ENCODE results near the gene TSPAN18. TPM values are rescaled to one million over a fixed set of nuclear protein-coding genes. Genes with fewer than 3 reads are reported as not detected.

Gene TSPAN18
- total and polyA plus RNA-seq, 8 donors = 0.69 to 2.7 (median 1.5) TPM

DNA sequence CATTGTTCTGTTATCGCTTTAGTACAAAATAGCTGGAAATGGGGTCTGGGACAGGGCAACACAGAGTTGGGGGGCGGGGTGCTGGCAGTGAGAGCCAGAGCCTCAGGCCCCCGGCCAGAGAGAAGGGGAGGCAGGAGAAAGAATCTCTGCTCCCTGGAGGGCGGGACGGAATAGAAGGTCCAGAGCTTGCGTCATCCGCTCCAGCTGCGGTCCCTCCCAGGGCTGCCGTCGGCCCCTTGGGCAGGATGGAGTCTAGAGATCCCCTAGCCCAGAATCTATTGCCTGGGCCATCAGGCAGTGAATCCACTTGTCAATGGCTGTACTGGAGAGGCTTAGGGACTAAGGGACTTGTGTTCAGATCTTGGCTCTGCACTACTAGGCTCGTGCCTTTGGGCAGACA lies 218.9 kb downstream of the TSPAN18 start:
- intact Hi-C loops (cut with DNase I) = no loop called here
- Histone ChIP-seq H3K27me3 (no peaks in the 10 kb centered on the region), H3K4me1 (peaks cover 0 to 11% (median 0%) of the 10 kb centered on the region in 3 donors), H3K9me3 (no peaks in the 10 kb centered on the region), H3K36me3 (no peaks in the 10 kb centered on the region), H3K4me3 (no peak overlapping the region), H3K27ac (no peak overlapping the region)
- FAIRE-seq (no peak), ATAC-seq (no peak), DNase-seq (peak in 1 of 6 donors; percentile 60)
- TF ChIP-seq, protein P1, sequence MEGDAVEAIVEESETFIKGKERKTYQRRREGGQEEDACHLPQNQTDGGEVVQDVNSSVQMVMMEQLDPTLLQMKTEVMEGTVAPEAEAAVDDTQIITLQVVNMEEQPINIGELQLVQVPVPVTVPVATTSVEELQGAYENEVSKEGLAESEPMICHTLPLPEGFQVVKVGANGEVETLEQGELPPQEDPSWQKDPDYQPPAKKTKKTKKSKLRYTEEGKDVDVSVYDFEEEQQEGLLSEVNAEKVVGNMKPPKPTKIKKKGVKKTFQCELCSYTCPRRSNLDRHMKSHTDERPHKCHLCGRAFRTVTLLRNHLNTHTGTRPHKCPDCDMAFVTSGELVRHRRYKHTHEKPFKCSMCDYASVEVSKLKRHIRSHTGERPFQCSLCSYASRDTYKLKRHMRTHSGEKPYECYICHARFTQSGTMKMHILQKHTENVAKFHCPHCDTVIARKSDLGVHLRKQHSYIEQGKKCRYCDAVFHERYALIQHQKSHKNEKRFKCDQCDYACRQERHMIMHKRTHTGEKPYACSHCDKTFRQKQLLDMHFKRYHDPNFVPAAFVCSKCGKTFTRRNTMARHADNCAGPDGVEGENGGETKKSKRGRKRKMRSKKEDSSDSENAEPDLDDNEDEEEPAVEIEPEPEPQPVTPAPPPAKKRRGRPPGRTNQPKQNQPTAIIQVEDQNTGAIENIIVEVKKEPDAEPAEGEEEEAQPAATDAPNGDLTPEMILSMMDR (IDR thresholded peaks at IDR 0.05) = no peak
- WGBS, 2 donors = 73% methylated on average over 11 of the region's 11 CpGs

DNA sequence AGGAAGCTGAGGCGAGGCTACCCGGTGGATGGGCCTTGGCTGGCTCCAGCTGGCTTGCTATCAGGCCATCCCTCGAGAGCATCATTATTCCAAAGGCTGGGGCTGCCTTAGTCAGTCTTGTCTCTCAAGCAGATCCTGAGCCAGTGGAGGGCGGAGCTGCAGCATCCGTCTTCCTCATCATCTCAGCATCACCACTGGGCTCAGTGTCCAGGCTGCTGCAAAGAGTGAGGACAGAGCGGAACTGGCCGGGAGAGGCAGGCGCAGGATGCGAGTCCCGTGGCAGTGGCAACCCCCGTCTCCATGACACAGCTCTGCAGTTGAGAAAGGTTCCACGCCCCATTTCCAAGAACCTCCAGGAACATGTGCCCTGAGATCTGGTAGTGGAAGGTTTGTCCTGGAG lies 219.5 kb downstream of the TSPAN18 start:
- no peak overlapping the region for H3K27ac ChIP-seq
- no peak for ATAC-seq
- H3K9me3 ChIP-seq = no peaks in the 10 kb centered on the region
- TF ChIP-seq, protein P1 (IDR thresholded peaks at IDR 0.05) = no peak
- H3K36me3 ChIP-seq = no peaks in the 10 kb centered on the region
- intact Hi-C loops (cut with DNase I) = no loop called here
- H3K4me3 ChIP-seq = no peak overlapping the region
- WGBS, 2 donors = 84 to 86% methylated on average over 12 of the region's 12 CpGs
- no peaks in the 10 kb centered on the region for H3K27me3 ChIP-seq
- no peak for FAIRE-seq
- DNase-seq = peak in 1 of 6 donors; percentile 57
- H3K4me1 ChIP-seq = peaks cover 0 to 11% (median 0%) of the 10 kb centered on the region in 3 donors

DNA sequence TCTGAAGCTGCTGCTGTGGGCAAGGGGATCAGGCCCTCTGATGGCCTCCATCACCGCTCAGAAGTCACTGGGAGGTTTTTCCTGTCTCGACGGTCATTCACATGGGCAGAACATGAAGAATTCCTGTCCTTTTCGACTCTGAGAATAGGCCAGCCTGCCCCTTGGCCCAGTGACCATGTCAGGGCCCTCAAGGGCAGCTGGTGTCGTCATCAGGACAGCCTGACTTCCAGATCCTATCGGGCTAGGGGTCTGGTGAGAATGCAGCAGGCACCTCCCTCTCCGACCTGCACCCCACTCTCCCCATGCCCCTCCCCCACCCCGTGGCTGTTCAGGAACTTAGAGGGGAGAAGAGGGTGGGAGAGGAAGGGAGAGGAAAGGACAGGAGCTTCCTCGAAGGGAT lies 220.4 kb downstream of the TSPAN18 start:
- H3K4me3 ChIP-seq = no peak overlapping the region
- no peak for ATAC-seq
- no peaks in the 10 kb centered on the region for H3K36me3 ChIP-seq
- no peak overlapping the region for H3K27ac ChIP-seq
- no peak for FAIRE-seq
- H3K9me3 ChIP-seq = no peaks in the 10 kb centered on the region
- peaks cover 0 to 11% (median 0%) of the 10 kb centered on the region in 3 donors for H3K4me1 ChIP-seq
- TF ChIP-seq, protein P1 (IDR thresholded peaks at IDR 0.05) = no peak
- intact Hi-C loops (cut with DNase I) = no loop called here
- 39 to 47% methylated on average over 9 of the region's 9 CpGs for WGBS, 2 donors
- peak in 1 of 6 donors; percentile 50 for DNase-seq
- no peaks in the 10 kb centered on the region for H3K27me3 ChIP-seq

DNA sequence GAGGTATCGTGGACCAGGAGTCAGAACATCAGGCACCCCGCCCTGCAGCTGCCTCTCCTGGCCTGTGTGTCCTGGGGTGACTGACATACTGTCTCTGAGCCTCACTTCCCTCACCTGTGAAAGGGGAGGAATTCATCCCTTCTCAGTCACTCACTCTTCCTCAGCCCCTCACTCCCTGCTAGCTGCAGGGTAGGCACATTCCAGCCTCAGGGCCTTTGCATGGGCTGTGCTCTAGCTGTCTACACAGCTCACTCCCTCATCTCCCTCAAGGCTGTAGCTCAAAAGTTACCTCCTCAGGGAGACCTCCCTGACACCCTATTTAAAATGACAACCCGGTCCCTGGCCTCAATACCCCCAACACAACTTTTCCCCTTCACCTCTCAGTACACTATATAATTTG lies 221.4 kb downstream of the TSPAN18 start:
- Histone ChIP-seq H3K4me1 (peaks cover 0 to 6% (median 0%) of the 10 kb centered on the region in 3 donors), H3K27me3 (no peaks in the 10 kb centered on the region), H3K36me3 (no peaks in the 10 kb centered on the region), H3K27ac (no peak overlapping the region), H3K9me3 (no peaks in the 10 kb centered on the region), H3K4me3 (no peak overlapping the region)
- FAIRE-seq = no peak
- no peak for ATAC-seq
- 90 to 93% methylated on average over 3 of the region's 3 CpGs for WGBS, 2 donors
- no peak for DNase-seq
- intact Hi-C loops (cut with DNase I) = no loop called here
- TF ChIP-seq, protein P1 (IDR thresholded peaks at IDR 0.05) = no peak

DNA sequence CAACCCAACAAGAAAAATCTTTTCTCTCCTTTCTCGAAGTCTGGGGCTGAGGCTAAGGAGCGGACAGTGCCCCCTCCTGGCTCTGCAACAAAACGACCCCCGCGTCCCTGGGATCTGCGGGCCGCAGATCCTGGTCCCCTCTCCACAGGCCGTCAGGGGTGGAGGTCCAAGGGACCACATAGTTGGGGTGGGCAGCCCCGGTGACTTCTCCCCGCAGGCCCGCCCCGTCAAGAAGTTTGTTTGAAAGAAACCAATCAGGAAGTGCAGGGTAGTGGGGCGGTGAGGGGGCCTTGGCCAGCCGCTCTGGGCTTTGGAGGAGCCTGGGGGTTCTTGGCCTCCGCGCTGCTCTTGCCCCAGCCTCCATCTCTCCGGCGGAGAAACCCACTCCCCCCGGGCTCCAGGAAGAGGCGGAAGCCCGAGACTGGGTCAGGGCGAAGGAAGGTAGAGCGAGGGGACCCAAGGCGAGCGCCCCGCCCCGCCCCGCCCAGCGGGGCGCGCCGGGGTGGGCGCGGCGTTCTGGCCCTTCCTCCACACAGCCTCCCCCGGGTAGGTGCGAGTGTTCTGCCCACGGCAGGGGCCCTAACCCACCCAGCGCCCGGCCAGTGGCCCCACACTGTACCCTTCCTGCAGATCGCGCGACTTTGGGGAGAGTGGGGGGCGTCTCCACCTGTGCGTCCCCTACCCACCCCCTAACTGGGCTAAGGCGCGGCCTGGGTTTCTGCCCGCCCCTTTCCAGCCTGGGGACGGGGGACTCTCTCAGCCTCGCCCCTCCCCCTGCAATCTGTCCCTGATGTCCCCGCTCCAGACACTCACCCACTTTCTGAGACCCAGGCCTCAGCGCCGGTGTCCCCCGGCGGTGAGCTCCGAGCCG lies 222.6 kb downstream of the TSPAN18 start:
- ATAC-seq (peak; percentile 21 to 70 (median 44)), DNase-seq (peak; percentile 41 to 80 (median 52)), FAIRE-seq (no peak)
- Histone ChIP-seq H3K27ac (peak overlapping the region in 3 of 4 donors; percentile 39 to 74 (median 71)), H3K27me3 (no peaks in the 10 kb centered on the region), H3K36me3 (no peaks in the 10 kb centered on the region), H3K9me3 (no peaks in the 10 kb centered on the region), H3K4me3 (peak overlapping the region; percentile 78 to 97 (median 84)), H3K4me1 (peaks cover 0 to 2% (median 0%) of the 10 kb centered on the region in 3 donors)
- intact Hi-C loops (cut with DNase I) = no loop called here
- 5 to 8% methylated on average over 33 to 57 of the region's 57 CpGs for WGBS, 2 donors
- TF ChIP-seq, protein P1 (IDR thresholded peaks at IDR 0.05) = peak; percentile 15 to 34 (median 22)

Measured in pancreas (tissue), 10 donors.